ENCODE data around the gene ZNRF4.

Gene ZNRF4

GRCh38 chr19:5443723-5444122 lies 11.5 kb upstream of the ZNRF4 start:
- no peak for DNase-seq (ENCODE audit: low spot score)

- DNase-seq (ENCODE audit: low spot score): no peak
These were observed 10.8 kb upstream of the ZNRF4 start for GRCh38 chr19:5444431-5444830.

GRCh38 chr19:5445071-5445470 lies 10.1 kb upstream of the ZNRF4 start:
- no peak for DNase-seq (ENCODE audit: low spot score)

GRCh38 chr19:5445561-5446055 lies 9.6 kb upstream of the ZNRF4 start:
- peak; percentile 53 for DNase-seq (ENCODE audit: low spot score)

- no peak for DNase-seq (ENCODE audit: low spot score)
These were observed 7.4 kb upstream of the ZNRF4 start for GRCh38 chr19:5447700-5448311.

GRCh38 chr19:5448374-5448773 lies 6.8 kb upstream of the ZNRF4 start:
- DNase-seq (ENCODE audit: low spot score): no peak

- no peak for DNase-seq (ENCODE audit: low spot score)
These were observed 4.6 kb upstream of the ZNRF4 start for GRCh38 chr19:5450482-5451126.

GRCh38 chr19:5451494-5451893 lies 3.7 kb upstream of the ZNRF4 start:
- DNase-seq (ENCODE audit: low spot score): no peak

- DNase-seq (ENCODE audit: low spot score): peak; percentile 81
These were observed 2.3 kb upstream of the ZNRF4 start for GRCh38 chr19:5452594-5453565.

- no peak for DNase-seq (ENCODE audit: low spot score)
These were observed 474 bp upstream of the ZNRF4 start for GRCh38 chr19:5454743-5455142.

- no peak for DNase-seq (ENCODE audit: low spot score)
These were observed 1.1 kb downstream of the ZNRF4 start for GRCh38 chr19:5456130-5456840.

GRCh38 chr19:5456841-5457200 lies 1.6 kb downstream of the ZNRF4 start:
- DNase-seq (ENCODE audit: low spot score): no peak

GRCh38 chr19:5457709-5458108 lies 2.5 kb downstream of the ZNRF4 start:
- DNase-seq (ENCODE audit: low spot score): no peak

GRCh38 chr19:5458420-5458819 lies 3.2 kb downstream of the ZNRF4 start:
- no peak for DNase-seq (ENCODE audit: low spot score)

- no peak for DNase-seq (ENCODE audit: low spot score)
These were observed 4.1 kb downstream of the ZNRF4 start for GRCh38 chr19:5459360-5459759.

GRCh38 chr19:5460748-5461147 lies 5.5 kb downstream of the ZNRF4 start:
- DNase-seq (ENCODE audit: low spot score): no peak

GRCh38 chr19:5463959-5464358 lies 8.7 kb downstream of the ZNRF4 start:
- DNase-seq (ENCODE audit: low spot score): no peak

- DNase-seq (ENCODE audit: low spot score): no peak
These were observed 10.9 kb downstream of the ZNRF4 start for GRCh38 chr19:5466072-5466471.

GRCh38 chr19:5466814-5467291 lies 11.6 kb downstream of the ZNRF4 start:
- DNase-seq (ENCODE audit: low spot score): peak; percentile 77

- DNase-seq (ENCODE audit: low spot score): no peak
These were observed 15.1 kb downstream of the ZNRF4 start for GRCh38 chr19:5470264-5470671.

- no peak for DNase-seq (ENCODE audit: low spot score)
These were observed 17.1 kb downstream of the ZNRF4 start for GRCh38 chr19:5472286-5472685.

GRCh38 chr19:5473646-5474045 lies 18.4 kb downstream of the ZNRF4 start:
- no peak for DNase-seq (ENCODE audit: low spot score)
